ENCODE results near the gene CLSTN3.

Gene CLSTN3

GRCh38 chr12:7136676-7137075 is 6.5 kb downstream of the CLSTN3 start:
- H3K4me3 ChIP-seq (ENCODE audit: low read depth in 1 of 2, low read length in 1 of 2): no peak overlapping the region
- no peak for TF ChIP-seq CTCF (IDR thresholded peaks at IDR 0.05)
- peaks cover 61% of the 10 kb centered on the region for H3K36me3 ChIP-seq
- peaks cover 12% of the 10 kb centered on the region for H3K27me3 ChIP-seq
- peaks cover 0 to 2% of the 10 kb centered on the region in 2 experiments for H3K4me1 ChIP-seq (ENCODE audit: control insufficient read depth in 1 of 2, insufficient read depth in 1 of 2, low read depth in 1 of 2, low read length in 1 of 2)
- H3K27ac ChIP-seq: no peak overlapping the region
- H3K9me3 ChIP-seq: no peaks in the 10 kb centered on the region

GRCh38 chr12:7137908-7138307 is 7.7 kb downstream of the CLSTN3 start:
- peaks cover under 1% of the 10 kb centered on the region for H3K27me3 ChIP-seq
- peaks cover 64% of the 10 kb centered on the region for H3K36me3 ChIP-seq
- no peak overlapping the region for H3K27ac ChIP-seq
- H3K4me3 ChIP-seq (ENCODE audit: low read depth in 1 of 2, low read length in 1 of 2): no peak overlapping the region
- H3K4me1 ChIP-seq (ENCODE audit: control insufficient read depth in 1 of 2, insufficient read depth in 1 of 2, low read depth in 1 of 2, low read length in 1 of 2): peaks cover 0 to 2% of the 10 kb centered on the region in 2 experiments
- H3K9me3 ChIP-seq: no peaks in the 10 kb centered on the region
- TF ChIP-seq CTCF (IDR thresholded peaks at IDR 0.05): no peak

- Histone ChIP-seq H3K4me3 (ENCODE audit: low read depth in 1 of 2, low read length in 1 of 2) (no peak overlapping the region), H3K9me3 (no peaks in the 10 kb centered on the region), H3K4me1 (ENCODE audit: control insufficient read depth in 1 of 2, insufficient read depth in 1 of 2, low read depth in 1 of 2, low read length in 1 of 2) (peaks cover 0 to 2% of the 10 kb centered on the region in 2 experiments), H3K27me3 (no peaks in the 10 kb centered on the region), H3K27ac (no peak overlapping the region), H3K36me3 (peaks cover 60% of the 10 kb centered on the region)
- no peak for TF ChIP-seq CTCF (IDR thresholded peaks at IDR 0.05)
These were observed 9.0 kb downstream of the CLSTN3 start for GRCh38 chr12:7139200-7139599.

GRCh38 chr12:7141351-7142005 is 11.3 kb downstream of the CLSTN3 start:
- Histone ChIP-seq H3K36me3 (peaks cover 47% of the 10 kb centered on the region), H3K4me1 (ENCODE audit: control insufficient read depth in 1 of 2, insufficient read depth in 1 of 2, low read depth in 1 of 2, low read length in 1 of 2) (peaks cover 0 to 2% of the 10 kb centered on the region in 2 experiments), H3K27ac (no peak overlapping the region), H3K9me3 (no peaks in the 10 kb centered on the region), H3K27me3 (no peaks in the 10 kb centered on the region), H3K4me3 (ENCODE audit: low read depth in 1 of 2, low read length in 1 of 2) (no peak overlapping the region)
- no peak for TF ChIP-seq CTCF (IDR thresholded peaks at IDR 0.05)

- Histone ChIP-seq H3K27ac (no peak overlapping the region), H3K9me3 (no peaks in the 10 kb centered on the region), H3K36me3 (peaks cover 47% of the 10 kb centered on the region), H3K27me3 (no peaks in the 10 kb centered on the region), H3K4me3 (ENCODE audit: low read depth in 1 of 2, low read length in 1 of 2) (no peak overlapping the region), H3K4me1 (ENCODE audit: control insufficient read depth in 1 of 2, insufficient read depth in 1 of 2, low read depth in 1 of 2, low read length in 1 of 2) (peaks cover 0 to 2% of the 10 kb centered on the region in 2 experiments)
- TF ChIP-seq CTCF (IDR thresholded peaks at IDR 0.05): peak; percentile 40
These were observed 12.0 kb downstream of the CLSTN3 start for GRCh38 chr12:7142056-7142644.

Data from neutrophil (primary cell).